Measurements from ENCODE around the gene ZNF709.
A peak's percentile ranks its signal among the peaks of the same experiment; 100 is the strongest.
"Not testable (repeated sequence)": the region's sequence is repeated elsewhere in the genome, so short reads cannot be mapped to it uniquely, and the experiment has no call there.

The ZNF709 gene

DNA sequence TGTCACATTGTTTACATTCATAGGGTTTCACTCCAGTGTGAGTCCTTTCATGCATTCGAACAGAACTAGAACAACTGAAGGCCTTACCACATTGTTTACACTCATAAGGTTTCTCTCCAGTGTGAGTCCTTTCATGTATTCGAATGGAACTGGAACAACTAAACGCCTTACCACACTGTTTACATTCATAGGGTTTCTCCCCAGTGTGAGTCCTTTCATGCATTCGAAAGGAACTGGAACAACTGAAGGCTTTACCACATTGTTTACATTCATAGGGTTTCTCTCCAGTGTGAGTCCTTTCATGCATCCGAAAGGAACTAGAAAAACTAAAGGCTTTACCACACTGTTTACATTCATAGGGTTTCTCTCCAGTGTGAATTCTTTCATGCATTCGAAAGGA lies 20.5 kb downstream of the ZNF709 start:
- not testable (repeated sequence) for DNase-seq (ENCODE audit: extremely low read depth in 1 of 2, low read depth in 1 of 2)

DNA sequence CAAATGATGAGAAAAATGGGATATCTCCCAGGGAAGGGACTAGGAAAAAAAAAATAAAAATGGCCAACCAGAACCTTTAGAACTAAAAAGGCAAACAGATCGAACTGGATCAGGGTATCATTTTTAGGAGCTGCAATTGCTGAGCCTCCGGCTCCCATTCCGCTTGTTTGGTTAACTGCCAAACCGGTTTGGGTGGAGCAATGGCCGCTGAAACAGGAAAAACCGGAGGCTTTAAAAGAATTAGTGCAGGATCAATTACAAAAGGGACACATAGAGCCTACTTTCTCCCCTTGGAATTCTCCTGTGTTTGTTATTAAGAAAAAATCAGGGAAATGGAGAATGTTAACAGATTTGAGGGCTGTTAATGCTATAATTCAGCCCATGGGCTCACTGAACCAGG lies 31.1 kb downstream of the ZNF709 start:
- DNase-seq (ENCODE audit: extremely low read depth in 1 of 2, low read depth in 1 of 2), result no peak

DNA sequence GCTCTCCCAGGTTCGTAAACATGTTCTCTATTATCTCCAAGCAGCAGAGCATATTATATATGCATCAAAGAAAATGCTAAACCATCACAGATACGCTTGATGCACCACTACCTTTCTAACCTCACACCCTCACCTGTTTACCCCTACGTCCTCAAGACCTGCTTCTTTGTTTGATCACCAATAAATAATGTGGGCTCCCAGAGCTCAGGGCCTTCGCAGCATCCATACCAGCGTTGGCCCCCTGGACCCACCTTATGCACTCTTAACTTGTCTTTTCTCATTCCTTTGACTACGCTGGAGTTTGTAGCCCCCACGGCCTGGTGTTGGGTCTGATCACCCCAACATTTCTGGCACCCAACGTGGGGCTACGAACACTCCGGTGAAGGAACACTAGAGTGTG lies 33.8 kb downstream of the ZNF709 start:
- DNase-seq (ENCODE audit: extremely low read depth in 1 of 2, low read depth in 1 of 2), result no peak

DNA sequence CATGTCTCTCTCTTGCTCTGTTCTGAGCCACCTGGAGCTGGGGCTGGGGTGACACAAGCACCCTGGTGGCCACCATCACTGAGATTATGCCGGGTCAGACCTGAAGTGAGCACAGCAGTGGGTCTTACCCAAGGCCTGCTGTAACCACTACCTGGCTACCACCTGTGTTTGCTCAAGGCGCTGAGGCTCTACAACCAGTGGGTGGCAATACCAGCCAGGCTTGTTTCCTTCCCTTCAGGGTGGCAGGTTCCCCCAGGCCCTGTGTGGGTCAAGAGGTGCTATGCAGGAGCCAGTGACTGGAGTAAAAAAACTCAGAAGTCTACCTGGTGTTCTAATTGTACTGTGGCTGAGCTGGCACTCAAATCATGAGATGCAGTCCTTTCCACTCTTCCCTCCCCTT lies 35.8 kb downstream of the ZNF709 start:
- DNase-seq (ENCODE audit: extremely low read depth in 1 of 2, low read depth in 1 of 2), result no peak

DNA sequence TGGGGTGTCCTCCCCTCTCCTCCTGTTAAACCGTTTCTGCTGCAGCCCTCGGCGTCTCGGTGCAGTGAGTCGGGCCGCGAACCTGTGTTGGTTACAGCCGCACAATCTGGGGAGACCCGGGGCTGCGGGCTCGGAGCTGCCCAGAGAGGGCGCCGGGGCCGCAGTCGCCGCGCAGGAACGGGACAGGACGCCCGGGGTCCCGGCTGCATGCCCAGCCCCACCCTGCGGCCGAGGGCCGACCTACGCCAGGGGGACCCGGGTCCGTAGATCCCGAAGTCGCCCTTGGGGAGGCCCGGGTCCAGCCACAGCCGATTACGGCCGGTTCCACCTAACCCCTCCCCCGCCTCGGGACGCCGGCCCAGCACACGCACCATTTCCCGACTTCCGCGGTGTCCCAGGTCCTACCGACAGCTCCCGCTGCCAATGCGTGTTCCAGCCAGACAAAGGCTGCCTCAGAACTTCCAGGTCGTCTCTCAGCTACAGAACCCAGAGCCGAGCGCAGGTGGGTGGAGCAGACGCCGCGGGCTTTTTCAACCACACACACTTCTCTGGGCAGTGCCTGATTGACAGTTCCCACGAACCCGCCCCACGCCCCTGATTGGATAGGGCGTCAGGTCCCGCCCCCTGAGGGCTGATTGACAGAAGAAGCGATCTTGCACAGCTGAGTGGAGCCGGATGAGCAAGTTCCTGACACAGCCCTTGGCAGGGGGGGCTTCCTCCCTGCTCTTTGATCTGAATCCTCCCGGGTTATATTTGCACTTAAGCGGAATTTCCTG lies 43.9 kb downstream of the ZNF709 start, which contains the start of gene ZNF443:
TSS of gene ZNF443 (minus strand) at position 481 of the 776 bp plus-strand sequence. CDS start at position 374, 107 bp downstream.
- peak; percentile 96 to 99 for DNase-seq (ENCODE audit: extremely low read depth in 1 of 2, low read depth in 1 of 2)

DNA sequence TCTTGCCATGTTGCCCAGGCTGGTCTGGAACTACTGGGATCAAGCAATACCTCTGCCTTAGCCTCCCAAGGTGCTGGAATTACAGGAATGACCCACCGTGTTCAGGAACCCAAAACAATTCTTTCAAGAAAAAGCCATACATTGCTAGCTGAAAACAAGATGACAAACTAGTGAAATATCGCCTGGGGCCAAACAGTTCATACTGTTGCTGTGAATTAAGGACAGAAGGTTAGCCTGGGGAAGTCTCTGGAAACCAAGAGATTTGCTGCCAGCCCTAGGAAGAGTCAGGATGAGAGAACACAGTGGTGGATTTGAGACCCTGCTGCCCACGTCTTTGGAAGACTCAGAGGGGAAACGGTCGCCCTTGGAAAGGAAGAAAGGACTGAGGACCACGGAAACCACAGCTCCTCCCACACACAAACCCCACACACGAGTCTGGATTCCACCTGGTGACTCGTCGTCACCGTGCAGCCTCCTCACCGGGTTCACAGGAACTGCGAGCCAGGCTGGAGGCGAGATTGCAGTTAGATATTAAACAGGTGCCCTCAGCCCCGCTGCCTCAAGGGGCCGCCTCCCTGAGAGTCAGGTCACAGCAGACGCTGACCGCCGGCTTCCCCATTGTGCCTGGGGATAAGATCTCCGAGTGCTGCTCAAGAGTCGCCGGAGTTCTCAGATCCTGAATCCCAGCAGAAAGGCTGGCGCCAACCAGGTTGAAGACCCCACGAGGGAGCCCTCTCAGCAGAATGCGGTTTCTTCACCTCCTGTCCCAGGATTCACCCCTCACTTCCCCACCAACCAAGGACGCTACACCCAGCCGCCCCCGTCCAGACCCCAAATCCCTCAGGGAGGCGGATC lies 44.7 kb downstream of the ZNF709 start:
- DNase-seq (ENCODE audit: extremely low read depth in 1 of 2, low read depth in 1 of 2), result peak; percentile 40 to 63

DNA sequence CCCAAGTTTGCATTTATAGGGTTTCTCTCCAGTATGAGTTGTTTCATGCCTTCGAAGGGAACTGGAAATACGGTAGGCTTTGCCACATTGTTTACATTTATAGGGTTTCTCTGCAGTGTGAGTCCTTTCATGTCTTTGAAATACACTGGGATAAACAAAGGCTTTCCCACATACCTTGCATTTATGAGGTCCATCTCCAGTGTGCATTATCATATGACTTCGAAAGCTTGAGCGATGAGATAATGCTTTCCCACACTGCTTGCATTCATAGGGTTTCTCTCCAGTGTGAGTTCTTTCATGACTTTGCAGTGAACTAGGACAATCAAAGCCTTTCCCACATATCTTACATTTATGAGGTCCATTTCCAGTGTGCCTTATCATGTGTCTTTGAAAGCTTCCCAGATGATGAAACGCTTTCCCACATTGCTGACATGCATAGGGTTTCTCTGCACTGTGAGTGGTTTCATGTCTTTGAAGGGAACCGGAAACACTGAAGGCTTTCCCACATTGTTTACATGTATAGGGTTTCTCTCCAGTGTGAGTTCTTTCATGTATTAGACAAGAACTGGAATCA lies 53.8 kb downstream of the ZNF709 start:
- not testable (repeated sequence) for DNase-seq (ENCODE audit: extremely low read depth in 1 of 2, low read depth in 1 of 2)

DNA sequence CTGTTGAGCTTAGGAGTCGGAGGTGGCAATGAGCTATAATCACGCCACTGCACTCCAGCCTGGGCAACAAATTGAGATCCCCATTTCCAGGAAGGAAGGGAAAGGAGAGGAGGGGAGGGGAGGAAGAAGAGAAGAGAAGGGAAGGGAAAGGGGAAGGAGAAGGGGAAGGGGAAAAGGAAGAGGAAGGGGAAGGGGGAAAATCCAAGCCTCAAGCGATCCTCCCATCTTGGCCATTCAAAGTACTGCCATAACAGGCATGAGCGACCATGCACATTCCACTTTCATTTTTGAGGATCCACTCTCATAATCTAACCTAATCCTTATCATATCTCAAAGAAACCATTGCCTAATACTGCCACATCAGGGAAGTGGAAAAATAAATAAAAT lies 58.7 kb downstream of the ZNF709 start:
- DNase-seq (ENCODE audit: extremely low read depth in 1 of 2, low read depth in 1 of 2), result no peak

DNA sequence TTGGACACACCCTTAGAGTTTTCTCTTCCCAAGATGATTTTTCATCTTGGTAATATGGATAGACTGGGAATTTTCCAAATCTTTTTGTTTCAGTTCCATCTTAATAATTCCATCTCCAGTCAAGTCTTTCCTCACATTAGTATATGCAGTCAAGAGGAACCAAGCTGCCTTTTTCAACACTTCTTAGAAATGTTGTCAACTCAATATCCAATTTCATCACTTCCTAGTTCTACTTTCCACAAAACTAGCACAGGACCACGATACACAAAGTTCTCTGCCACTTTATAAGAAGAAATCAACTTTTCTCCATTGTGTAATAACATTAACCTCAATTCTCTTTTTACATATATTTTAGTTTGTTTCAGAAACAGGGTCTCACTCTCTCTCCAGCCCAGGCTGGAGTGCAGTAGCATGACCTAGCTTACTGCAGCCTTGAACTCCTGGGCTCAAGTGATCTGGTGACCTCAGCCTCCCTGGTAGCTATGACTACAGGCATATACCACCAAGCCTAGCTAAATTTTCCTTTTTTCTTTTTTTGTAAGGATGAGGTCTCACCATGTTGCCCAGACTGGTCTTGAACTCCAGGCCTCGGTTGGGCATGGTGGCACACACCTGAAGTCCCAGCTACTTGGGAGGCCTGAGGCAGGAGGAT lies 59.3 kb downstream of the ZNF709 start:
- no peak for DNase-seq (ENCODE audit: extremely low read depth in 1 of 2, low read depth in 1 of 2)

DNA sequence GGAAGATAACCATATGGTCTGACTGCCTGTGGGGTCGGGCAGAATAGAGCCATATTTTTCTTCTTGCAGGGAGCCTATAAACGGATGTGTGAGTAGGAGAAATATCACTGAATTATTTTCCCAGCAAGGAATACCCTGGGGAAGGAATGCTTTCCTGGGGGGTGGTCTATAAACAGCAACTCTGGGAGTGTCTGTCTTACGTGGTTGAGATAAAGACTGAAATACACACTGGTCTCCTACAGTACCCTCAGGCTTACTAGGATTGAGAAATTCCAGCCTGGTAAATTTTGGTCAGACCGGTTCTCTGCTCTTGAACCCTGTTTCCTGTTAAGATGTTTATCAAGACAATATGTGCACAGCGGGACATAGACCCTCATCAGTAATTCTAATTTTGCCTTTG lies 67.3 kb downstream of the ZNF709 start:
- DNase-seq (ENCODE audit: extremely low read depth in 1 of 2, low read depth in 1 of 2), result not testable (repeated sequence)

DNA sequence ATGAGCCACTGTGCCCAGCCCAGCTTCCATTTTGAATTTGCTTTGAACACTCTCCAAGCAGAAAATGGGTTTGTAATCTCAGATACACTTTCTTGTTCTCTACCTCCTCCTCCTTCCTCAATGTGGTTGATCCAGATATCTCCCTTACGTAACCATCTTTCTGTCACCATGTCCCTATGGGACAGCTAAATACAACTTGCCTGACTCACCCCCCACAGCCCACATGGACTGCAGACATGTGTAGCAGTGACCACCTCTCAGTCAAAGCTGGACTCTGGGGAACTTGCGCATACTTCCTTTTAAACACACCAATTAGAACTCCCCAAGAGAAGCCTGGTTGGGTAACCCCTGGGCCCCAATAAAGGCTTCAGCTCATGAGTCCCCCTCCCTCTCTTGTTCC lies 72.7 kb downstream of the ZNF709 start:
- no peak for DNase-seq (ENCODE audit: extremely low read depth in 1 of 2, low read depth in 1 of 2)
